PC-9 (cell line): ENCODE results near the gene SIPA1L3.

ENCODE experiments used
- EZH2 ChIP-seq: fragments of 200-600 bp; sonication (generic); IDR thresholded peaks from 2 replicates; pipeline ENCODE4 v1.8.0; 2017; ENCODE audit warnings: antibody characterized with exemption, low read depth
- TF ChIP-seq, protein P1 (sequence below): fragments of 200-600 bp; sonication (generic); conservative IDR thresholded peaks from 2 replicates; pipeline ENCODE4 v1.6.1; 2017; ENCODE audit warnings: mixed run types, antibody characterized with exemption, mild to moderate bottlenecking, moderate library complexity

DNA sequence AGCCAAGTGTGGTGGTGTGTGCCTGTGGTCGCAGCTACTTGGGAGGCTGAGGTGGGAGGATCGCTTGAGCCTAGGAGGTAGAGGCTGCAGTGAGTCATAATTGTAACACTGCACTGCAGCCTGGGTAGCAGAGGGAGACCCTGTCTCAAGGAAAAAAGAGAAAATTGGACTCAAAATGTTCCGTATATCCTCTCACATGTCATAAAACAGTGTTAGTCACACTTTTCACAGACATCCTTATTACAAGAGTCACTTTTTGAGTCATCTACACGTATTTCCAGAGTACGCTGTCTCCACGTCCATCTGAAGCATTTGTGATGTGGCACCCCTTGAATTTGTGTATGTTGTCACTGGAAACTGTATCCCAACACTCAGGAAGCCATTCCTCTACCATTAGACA, 133.0 kb downstream of the SIPA1L3 start:
- TF ChIP-seq, protein P1, sequence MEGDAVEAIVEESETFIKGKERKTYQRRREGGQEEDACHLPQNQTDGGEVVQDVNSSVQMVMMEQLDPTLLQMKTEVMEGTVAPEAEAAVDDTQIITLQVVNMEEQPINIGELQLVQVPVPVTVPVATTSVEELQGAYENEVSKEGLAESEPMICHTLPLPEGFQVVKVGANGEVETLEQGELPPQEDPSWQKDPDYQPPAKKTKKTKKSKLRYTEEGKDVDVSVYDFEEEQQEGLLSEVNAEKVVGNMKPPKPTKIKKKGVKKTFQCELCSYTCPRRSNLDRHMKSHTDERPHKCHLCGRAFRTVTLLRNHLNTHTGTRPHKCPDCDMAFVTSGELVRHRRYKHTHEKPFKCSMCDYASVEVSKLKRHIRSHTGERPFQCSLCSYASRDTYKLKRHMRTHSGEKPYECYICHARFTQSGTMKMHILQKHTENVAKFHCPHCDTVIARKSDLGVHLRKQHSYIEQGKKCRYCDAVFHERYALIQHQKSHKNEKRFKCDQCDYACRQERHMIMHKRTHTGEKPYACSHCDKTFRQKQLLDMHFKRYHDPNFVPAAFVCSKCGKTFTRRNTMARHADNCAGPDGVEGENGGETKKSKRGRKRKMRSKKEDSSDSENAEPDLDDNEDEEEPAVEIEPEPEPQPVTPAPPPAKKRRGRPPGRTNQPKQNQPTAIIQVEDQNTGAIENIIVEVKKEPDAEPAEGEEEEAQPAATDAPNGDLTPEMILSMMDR: no peak
- no peak for TF ChIP-seq EZH2
